Measurements from ENCODE around the gene SOX18. TPM values are rescaled to one million over a fixed set of nuclear protein-coding genes. Genes with fewer than 3 reads are reported as not detected.

Gene SOX18
- total and polyA plus RNA-seq, 7 donors: 0.69 to 11.9 (median 3.0) TPM

- intact Hi-C loops (cut with DNase I): no loop called here
- TF ChIP-seq EP300 (IDR thresholded peaks at IDR 0.05): no peak
- Histone ChIP-seq H3K27me3 (peaks cover 9 to 18% (median 16%) of the 10 kb centered on the region in 3 donors), H3K27ac (peak overlapping the region in 3 of 4 donors; percentile 35 to 55 (median 46)), H3K4me3 (no peak overlapping the region), H3K9me3 (no peaks in the 10 kb centered on the region), H3K36me3 (peaks cover 20 to 72% (median 32%) of the 10 kb centered on the region in 4 donors), H3K4me1 (peaks cover 0 to 25% (median 19%) of the 10 kb centered on the region in 4 donors)
- DNase-seq: no peak
- WGBS, 2 donors: 96 to 97% methylated on average over 31 of the region's 31 CpGs
These were observed 16.5 kb downstream of the SOX18 start for GRCh38 chr20:64032706-64033624.

GRCh38 chr20:64031822-64032314 is 17.6 kb downstream of the SOX18 start:
- intact Hi-C loops (cut with DNase I): no loop called here
- no peak for DNase-seq
- Histone ChIP-seq H3K36me3 (peaks cover 31 to 83% (median 41%) of the 10 kb centered on the region in 4 donors), H3K4me3 (no peak overlapping the region), H3K9me3 (no peaks in the 10 kb centered on the region), H3K27me3 (peaks cover 0 to 7% (median 5%) of the 10 kb centered on the region in 3 donors), H3K4me1 (peaks cover 0 to 32% (median 21%) of the 10 kb centered on the region in 4 donors), H3K27ac (peak overlapping the region in 3 of 4 donors; percentile 35 to 55 (median 46))
- TF ChIP-seq EP300 (IDR thresholded peaks at IDR 0.05): no peak
- WGBS, 2 donors: 95 to 96% methylated on average over 19 of the region's 19 CpGs

DNA sequence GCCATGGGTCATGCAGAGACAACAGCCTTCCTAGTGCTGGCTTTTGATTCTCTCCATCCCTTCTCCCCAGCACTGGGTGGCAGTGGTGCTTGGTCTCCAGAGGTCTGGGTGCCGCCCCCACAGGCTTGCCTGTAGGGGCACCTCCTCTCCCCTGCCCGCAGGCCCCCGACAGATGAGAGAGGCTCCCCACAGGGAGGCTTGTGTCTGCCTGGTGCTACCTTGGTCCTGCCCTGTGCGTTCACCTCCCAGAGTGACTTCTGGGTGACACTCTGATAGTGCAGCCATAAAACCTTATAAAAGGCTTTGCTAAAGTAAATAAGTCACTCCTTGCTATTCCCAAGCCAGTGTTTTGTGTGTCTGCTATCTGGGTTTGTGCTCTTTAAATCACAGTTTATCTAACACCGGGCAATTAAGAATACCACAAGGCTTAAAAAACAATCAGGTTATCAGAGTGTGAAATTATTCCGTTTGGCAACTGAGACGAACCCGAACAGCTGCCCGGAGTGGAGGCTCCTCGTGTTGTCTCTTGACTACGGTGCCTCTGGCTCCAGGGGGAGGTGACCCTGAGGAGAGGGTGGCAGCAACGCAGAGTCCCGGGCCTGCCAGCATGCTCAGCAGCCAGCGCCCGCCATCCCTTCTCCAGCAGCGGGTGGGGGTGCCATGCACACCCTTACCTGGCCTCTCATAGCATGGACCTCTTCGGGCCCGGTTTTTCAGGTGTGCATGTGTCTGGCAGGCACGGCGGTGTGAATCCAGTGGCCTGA is 18.9 kb downstream of the SOX18 start:
- DNase-seq: no peak
- Histone ChIP-seq H3K9me3 (no peaks in the 10 kb centered on the region), H3K36me3 (peaks cover 44 to 95% (median 54%) of the 10 kb centered on the region in 4 donors), H3K27me3 (no peaks in the 10 kb centered on the region), H3K4me3 (no peak overlapping the region), H3K27ac (no peak overlapping the region), H3K4me1 (peaks cover 0 to 36% (median 21%) of the 10 kb centered on the region in 4 donors)
- 21 to 68% methylated on average over 20 of the region's 20 CpGs for WGBS, 2 donors
- intact Hi-C loops (cut with DNase I): no loop called here
- TF ChIP-seq POLR2AphosphoS5 (IDR thresholded peaks at IDR 0.05) (no peak), POLR2A (IDR thresholded peaks at IDR 0.05) (no peak), CTCF (IDR thresholded peaks at IDR 0.05) (no peak), EP300 (IDR thresholded peaks at IDR 0.05) (no peak)

DNA sequence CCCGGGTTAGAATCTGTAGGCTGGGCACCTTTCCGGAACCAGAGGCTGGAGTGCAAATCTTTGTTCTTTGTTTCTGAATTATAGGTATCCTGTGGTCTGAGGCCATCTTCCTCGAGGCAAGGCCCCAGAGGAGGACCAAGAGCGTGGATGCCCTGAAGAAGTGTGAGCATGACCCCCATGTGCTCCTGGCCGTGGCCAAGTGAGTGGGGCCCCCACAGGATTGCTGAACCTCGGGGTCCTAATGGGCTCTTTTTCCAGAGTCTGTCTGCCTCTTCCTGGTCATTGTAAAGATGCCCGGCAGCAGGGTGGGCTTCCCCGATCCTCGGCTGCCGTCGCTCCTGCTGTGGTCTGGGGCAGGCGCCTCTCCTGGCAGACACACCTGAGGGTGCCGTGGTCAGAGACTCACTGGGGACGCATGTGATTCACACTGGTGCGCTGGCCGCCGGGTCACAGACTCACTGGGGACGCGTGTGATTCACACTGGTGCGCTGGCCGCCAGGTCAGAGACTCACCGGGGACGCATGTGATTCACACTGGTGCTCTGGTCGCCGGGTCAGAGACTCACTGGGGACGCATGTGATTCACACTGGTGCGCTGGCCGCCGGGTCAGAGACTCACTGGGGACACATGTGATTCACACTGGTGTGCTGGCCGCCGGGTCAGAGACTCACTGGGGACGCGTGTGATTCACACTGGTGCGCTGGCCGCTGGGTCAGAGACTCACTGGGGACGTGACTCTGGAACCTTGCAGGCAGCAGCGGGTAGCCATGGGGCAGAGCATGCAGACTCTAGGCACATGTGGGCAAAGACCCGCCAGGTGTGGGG is 19.9 kb downstream of the SOX18 start:
- WGBS, 2 donors: 94 to 96% methylated on average over 38 of the region's 38 CpGs
- H3K27me3 ChIP-seq: no peaks in the 10 kb centered on the region
- DNase-seq: no peak
- peak overlapping the region in 1 of 4 donors; percentile 72 for H3K27ac ChIP-seq
- intact Hi-C loops (cut with DNase I): no loop called here
- TF ChIP-seq CTCF (IDR thresholded peaks at IDR 0.05) (no peak), EP300 (IDR thresholded peaks at IDR 0.05) (no peak), POLR2AphosphoS5 (IDR thresholded peaks at IDR 0.05) (no peak), POLR2A (IDR thresholded peaks at IDR 0.05) (no peak)
- peaks cover 0 to 44% (median 23%) of the 10 kb centered on the region in 4 donors for H3K4me1 ChIP-seq
- no peaks in the 10 kb centered on the region for H3K9me3 ChIP-seq
- peaks cover 53 to 95% (median 64%) of the 10 kb centered on the region in 4 donors for H3K36me3 ChIP-seq
- no peak overlapping the region for H3K4me3 ChIP-seq

- peak; percentile 92 for DNase-seq
- no peaks in the 10 kb centered on the region for H3K27me3 ChIP-seq
- WGBS, 2 donors: 91 to 96% methylated on average over 24 of the region's 24 CpGs
- H3K36me3 ChIP-seq: peaks cover 64 to 98% (median 72%) of the 10 kb centered on the region in 4 donors
- no peak overlapping the region for H3K4me3 ChIP-seq
- H3K9me3 ChIP-seq: no peaks in the 10 kb centered on the region
- peak in 1 of 4 donors; percentile 88 for TF ChIP-seq EP300 (IDR thresholded peaks at IDR 0.05)
- no peak for TF ChIP-seq POLR2A (IDR thresholded peaks at IDR 0.05)
- no peak for TF ChIP-seq CTCF (IDR thresholded peaks at IDR 0.05)
- TF ChIP-seq POLR2AphosphoS5 (IDR thresholded peaks at IDR 0.05): peak; percentile 81 to 94 (median 90)
- H3K27ac ChIP-seq: peak overlapping the region in 3 of 4 donors; percentile 64 to 72 (median 65)
- intact Hi-C loops (cut with DNase I): no loop called here
- H3K4me1 ChIP-seq: peaks cover 0 to 54% (median 28%) of the 10 kb centered on the region in 4 donors
These were observed 21.3 kb downstream of the SOX18 start for GRCh38 chr20:64027981-64028685.

All from sigmoid colon (tissue), 7 donors.